Activated CD4-positive, alpha-beta T cell treated with anti-CD3 and anti-CD28 coated beads for 24 hours (primary cell): ENCODE data around the gene MEPE.

Experiments
- DNase-seq, 2 donors: peaks; one replicate each; pipeline ENCODE4 v3.0.0-alpha.2; 2020; ENCODE audit warnings: low read depth in 2 of 2

The MEPE gene

GRCh38 chr4:87843936-87844335 lies 11.2 kb downstream of the MEPE start:
- DNase-seq: no peak

- DNase-seq: no peak
These were observed 11.7 kb downstream of the MEPE start for GRCh38 chr4:87844452-87844851.

DNA sequence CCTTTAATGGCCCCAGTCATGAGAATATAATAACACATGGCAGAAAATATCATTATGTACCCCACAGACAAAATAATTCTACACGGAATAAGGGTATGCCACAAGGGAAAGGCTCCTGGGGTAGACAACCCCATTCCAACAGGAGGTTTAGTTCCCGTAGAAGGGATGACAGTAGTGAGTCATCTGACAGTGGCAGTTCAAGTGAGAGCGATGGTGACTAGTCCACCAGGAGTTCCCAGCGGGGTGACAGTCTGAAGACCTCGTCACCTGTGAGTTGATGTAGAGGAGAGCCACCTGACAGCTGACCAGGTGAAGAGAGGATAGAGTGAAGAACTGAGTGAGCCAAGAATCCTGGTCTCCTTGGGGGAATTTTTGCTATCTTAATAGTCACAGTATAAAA lies 13.5 kb downstream of the MEPE start:
- DNase-seq: no peak

DNA sequence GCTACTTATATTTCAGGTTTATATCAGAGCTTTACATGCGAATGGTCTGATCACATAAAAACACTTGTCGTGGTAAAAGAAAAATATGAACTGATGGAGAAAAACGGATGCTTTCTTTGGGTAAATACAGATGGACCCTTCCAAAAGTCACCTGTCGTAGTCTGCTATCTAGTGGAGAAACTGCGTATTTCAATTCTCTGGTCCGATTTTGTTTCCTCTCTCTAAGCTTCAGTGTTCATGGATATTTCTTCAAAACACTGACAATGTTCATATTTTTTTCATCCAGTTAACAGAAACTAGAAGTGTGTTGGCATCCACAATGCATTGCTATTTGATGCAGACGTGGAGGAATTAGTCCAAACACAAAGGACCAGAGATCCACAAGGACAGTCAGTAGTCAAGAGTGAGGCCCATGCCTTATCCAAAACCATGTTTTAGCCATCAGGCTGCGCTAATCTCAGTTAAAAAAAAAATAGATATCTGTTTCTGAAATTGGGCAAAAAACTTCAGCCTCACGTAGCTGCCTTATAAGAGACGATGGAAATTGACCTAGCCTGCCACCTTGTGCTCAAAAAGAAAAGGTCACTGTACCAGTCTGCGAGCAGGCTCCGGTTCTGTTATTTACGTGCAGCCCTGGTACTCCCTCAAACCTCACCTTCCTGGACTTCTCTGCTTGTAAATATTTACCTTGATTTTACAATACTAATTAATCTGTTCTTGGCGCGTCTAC lies 16.0 kb downstream of the MEPE start:
- DNase-seq: peak in 1 of 2 donors; percentile 10

DNA sequence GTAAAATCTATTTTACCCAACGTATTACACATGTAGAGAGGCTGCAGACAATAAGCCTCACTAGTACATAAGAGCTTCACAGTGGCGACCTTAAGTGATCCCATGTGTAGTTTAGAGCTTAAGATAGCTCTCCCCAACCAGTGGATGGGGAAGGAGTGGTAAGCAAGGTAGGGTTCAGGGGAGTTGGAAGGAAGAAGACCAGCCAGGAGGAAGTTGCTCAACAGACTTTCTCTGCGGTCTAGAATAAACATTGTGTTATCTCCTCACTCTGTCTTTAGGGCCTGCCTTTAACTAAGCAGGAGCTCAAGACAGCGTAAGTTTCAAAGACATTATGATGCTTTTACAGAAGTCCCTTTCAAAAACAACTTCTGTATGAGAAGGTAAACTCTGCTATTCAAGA lies 16.8 kb downstream of the MEPE start:
- DNase-seq: no peak

DNA sequence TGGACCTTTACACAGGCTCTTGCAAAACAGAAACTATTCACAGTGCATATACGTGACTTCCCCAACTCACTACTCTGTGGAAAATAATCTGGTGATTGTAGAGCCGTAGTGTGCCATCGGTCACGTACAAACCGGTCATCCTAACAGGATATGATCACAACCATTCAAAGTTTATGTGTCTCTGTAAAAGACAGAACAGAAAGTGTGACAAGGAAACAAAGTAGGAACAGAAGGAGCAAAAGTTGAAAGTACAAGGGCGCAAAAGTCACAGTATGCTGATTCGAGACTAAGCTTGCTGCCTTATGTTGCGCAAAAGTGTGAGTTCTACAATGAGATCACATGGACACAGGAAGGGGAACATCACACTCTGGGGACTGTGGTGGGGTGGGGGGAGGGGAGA lies 18.6 kb downstream of the MEPE start:
- no peak for DNase-seq

DNA sequence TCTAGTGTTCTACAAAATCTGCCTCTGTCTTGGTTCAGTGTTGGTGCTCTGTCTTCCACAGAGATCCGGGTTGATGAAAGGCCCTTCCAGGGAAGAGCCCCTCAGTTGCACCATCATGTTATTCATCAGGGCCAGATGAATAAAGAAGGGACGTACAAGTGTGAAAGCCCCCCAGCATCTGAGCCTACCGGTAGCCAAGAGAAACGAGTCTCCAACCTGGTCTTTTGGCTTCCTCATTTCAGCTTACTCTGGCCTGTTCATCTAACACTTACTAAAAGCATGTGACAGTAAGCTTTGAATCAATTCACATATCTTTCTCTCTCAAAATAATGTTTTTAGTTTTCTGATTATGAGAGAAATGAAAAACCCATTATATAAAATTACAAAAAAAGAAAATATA lies 19.2 kb downstream of the MEPE start:
- DNase-seq: no peak

- no peak for DNase-seq
These were observed 20.3 kb downstream of the MEPE start for GRCh38 chr4:87853108-87853507.

DNA sequence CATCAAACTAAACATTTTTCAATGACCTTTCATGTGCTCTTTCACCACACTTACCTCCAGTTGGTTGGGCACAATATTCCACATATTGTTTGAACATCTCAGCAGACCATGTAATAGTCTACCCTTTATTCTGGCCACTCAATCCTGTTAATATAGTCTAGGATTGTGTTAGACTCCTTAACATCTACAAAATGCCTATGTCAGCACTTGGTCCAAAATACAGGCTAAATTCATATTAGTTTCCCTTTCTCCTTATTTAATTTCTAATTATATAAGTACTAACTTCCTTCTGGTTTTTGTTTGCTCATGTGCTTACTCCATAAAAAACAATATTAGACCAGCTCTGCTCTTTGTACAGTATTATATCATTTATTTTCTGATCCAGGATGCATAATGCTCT lies 21.1 kb downstream of the MEPE start:
- no peak for DNase-seq

DNA sequence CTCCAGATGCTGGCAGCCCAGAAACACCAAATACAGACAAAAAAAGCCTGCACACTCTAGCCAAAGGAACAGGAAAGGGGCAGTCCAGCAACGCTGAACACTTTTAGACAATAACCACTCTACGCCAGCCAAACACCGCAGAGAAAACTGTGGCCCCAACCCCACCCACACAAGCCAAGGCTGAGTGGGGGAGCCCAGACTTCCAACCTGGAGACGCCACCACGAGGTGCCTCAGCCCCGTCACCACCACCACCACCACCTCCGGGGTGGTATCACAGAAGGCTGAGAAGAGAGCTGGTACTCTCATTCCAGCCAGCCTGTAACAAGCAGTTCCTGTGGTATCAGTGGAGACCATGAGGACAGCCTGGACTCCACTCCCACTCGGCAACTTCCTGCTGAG lies 22.8 kb downstream of the MEPE start:
- DNase-seq: no peak

GRCh38 chr4:87856816-87857215 lies 24.0 kb downstream of the MEPE start:
- DNase-seq: no peak

GRCh38 chr4:87857789-87858188 lies 25.0 kb downstream of the MEPE start:
- no peak for DNase-seq

- DNase-seq: no peak
These were observed 29.5 kb downstream of the MEPE start for GRCh38 chr4:87862236-87862635.

GRCh38 chr4:87863486-87863885 lies 30.7 kb downstream of the MEPE start:
- no peak for DNase-seq

DNA sequence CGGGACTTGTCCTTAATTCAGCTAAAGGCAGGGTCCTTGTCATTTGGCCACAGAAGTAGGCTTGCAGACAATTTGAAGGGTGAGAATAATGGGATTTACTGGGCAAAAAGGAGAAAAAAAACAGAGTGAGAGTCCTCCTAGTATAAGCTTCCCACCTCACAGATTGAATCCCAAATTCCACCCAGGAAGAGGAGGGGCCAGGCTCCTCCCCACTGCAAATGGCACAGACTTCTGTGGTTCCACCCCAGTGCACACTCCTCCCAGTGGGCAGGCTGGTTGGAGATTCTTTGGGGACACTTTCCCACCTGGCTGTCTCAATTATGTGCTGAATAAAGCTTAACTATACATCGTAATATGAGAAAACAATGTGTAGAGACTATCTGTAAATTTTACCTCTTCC lies 31.6 kb downstream of the MEPE start:
- no peak for DNase-seq

- no peak for DNase-seq
These were observed 32.5 kb downstream of the MEPE start for GRCh38 chr4:87865288-87865687.

- DNase-seq: no peak
These were observed 33.3 kb downstream of the MEPE start for GRCh38 chr4:87865960-87866598.

DNA sequence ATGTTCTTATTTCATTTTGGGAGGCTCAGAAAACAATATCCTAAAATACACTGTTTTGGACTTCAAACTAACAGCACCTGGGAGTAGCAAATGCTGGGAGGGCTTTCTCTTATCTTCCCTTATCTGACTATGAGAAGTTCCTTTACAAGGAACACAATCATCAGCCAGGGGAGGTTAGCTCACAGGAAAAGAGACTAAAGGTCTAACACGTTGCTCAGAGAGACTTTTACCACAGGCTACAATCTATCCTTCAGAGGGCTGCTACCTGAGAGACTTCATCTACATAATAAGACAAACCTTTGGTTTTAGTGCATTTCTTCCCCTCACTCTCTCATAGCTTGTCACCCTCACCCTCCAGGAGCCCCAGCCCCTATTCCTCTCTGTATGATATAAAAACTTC lies 35.8 kb downstream of the MEPE start:
- no peak for DNase-seq

GRCh38 chr4:87872028-87872427 lies 39.3 kb downstream of the MEPE start:
- no peak for DNase-seq

DNA sequence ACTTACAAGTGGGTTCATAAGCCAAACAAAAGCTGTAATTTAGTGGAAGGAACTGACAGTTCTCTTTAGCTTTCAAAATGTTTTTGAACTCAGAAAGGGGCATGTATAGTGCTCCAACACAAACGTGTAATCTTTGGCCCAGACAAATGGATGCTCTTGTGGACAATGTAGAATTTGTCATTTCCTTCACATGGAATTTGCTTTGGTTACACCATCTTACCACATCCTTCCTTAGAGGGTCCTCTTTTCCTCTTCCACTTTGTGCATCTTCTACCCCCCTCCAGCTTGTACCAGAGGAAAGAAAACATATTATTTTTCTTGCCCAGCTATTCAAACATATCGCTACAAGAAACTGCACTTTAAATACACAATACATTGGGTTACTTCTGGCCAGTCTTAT lies 42.4 kb downstream of the MEPE start:
- no peak for DNase-seq

- no peak for DNase-seq
These were observed 47.3 kb downstream of the MEPE start for GRCh38 chr4:87880106-87880505.

GRCh38 chr4:87881115-87881514 lies 48.3 kb downstream of the MEPE start:
- no peak for DNase-seq

- no peak for DNase-seq
These were observed 49.6 kb downstream of the MEPE start for GRCh38 chr4:87882321-87882720.

DNA sequence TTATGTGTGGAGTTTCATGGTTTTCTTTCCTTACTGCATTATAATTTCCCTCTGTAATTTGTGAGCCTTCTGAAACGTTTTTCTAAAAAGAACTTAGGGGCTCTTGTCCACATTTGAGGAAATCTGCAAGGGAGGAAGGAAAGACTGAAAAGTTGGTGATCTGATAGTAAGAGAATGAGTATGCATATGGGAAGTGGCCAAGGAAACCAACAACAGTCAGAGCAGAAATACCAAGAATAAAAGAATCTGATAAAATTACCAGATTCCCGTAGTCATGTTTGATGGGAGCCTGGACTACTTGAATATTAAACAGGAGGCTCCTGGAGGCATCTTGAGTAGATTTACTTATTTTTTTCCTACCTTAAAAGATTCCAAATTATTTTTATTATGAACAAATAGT lies 50.1 kb downstream of the MEPE start:
- no peak for DNase-seq
